K562 (cell line): Measurements from ENCODE around the gene CLHC1. TPM values are rescaled to one million over a fixed set of nuclear protein-coding genes. Genes with fewer than 3 reads are reported as not detected.

Experiments
- ARID1B ChIP-seq: fragments of 450-650 bp; IDR thresholded peaks from 2 replicates; pipeline ENCODE4 v1.6.1; 2016; ENCODE audit warnings: antibody characterized with exemption, mild to moderate bottlenecking, inconsistent platforms
- ARID2 ChIP-seq: fragments of 450-650 bp; IDR thresholded peaks from 2 replicates; pipeline ENCODE4 v1.6.1; 2017; ENCODE audit warnings: antibody characterized with exemption, mild to moderate bottlenecking
- CBFA2T3 ChIP-seq: fragments of 450-650 bp; IDR thresholded peaks from 2 replicates; pipeline ENCODE4 v1.6.1; 2017
- CCNT2 ChIP-seq: IDR thresholded peaks from 2 replicates; pipeline ENCODE4 v1.6.1; 2011; ENCODE audit warnings: borderline replicate concordance, low read depth, mild to moderate bottlenecking, moderate library complexity, mixed read lengths, low read length; ENCODE audit not compliant: insufficient read length; ENCODE audit errors: extremely low read depth
- CTCFL ChIP-seq: IDR thresholded peaks from 2 replicates; pipeline ENCODE4 v1.6.1; 2011; ENCODE audit warnings: borderline replicate concordance, low read depth, mild to moderate bottlenecking, moderate library complexity, low read length; ENCODE audit not compliant: insufficient read depth, poor library complexity, severe bottlenecking
- FIP1L1 ChIP-seq: fragments of 200-400 bp; formaldehyde crosslinking; IDR thresholded peaks from 2 replicates; pipeline ENCODE4 v1.6.1; 2018; ENCODE audit warnings: mild to moderate bottlenecking, low read depth, low read length; ENCODE audit not compliant: poor library complexity, severe bottlenecking
- LARP7 ChIP-seq: fragments of 450-650 bp; IDR thresholded peaks from 2 replicates; pipeline ENCODE4 v1.6.1; 2016
- NCOR1 ChIP-seq: fragments of 450-650 bp; IDR thresholded peaks from 2 replicates; pipeline ENCODE4 v1.6.1; 2016; ENCODE audit warnings: mild to moderate bottlenecking, moderate library complexity
- POLR2A ChIP-seq: fragments of 450-650 bp; conservative IDR thresholded peaks from 2 replicates; pipeline ENCODE4 v1.6.1; 2016
- POLR2AphosphoS2 ChIP-seq: IDR thresholded peaks from 2 replicates; pipeline ENCODE4 v1.6.1; 2012; ENCODE audit warnings: low read length, improper control_type of control experiment
- POLR2AphosphoS5 ChIP-seq: IDR thresholded peaks from 2 replicates; pipeline ENCODE4 v1.6.1; 2011; ENCODE audit warnings: mild to moderate bottlenecking, low read depth, low read length, moderate library complexity; ENCODE audit not compliant: control insufficient read depth, insufficient read depth
- POLR3A ChIP-seq: IDR thresholded peaks from 2 replicates; pipeline ENCODE4 v1.6.1; 2011; ENCODE audit warnings: borderline replicate concordance, mild to moderate bottlenecking, moderate library complexity; ENCODE audit not compliant: insufficient read length, insufficient read depth; ENCODE audit errors: extremely low read depth
- TAL1 ChIP-seq: fragments of 450-650 bp; IDR thresholded peaks from 2 replicates; pipeline ENCODE4 v1.6.1; 2016; ENCODE audit warnings: mild to moderate bottlenecking
- TCF3 ChIP-seq: sonication (generic); formaldehyde crosslinking; IDR thresholded peaks from 2 replicates; pipeline ENCODE4 v1.4.0; 2020; ENCODE audit warnings: mild to moderate bottlenecking, missing genetic modification reagents
- ZFP1 ChIP-seq: fragments of 450-650 bp; formaldehyde crosslinking; IDR thresholded peaks from 2 replicates; pipeline ENCODE4 v1.4.0; 2020; ENCODE audit warnings: mild to moderate bottlenecking, mixed read lengths
- ZNF766 ChIP-seq: fragments of 200-800 bp; sonication (Bioruptor generic); conservative IDR thresholded peaks from 2 replicates; pipeline ENCODE4 v1.6.1; 2016; ENCODE audit warnings: missing genetic modification characterization, missing compliant biosample characterization
- polyA plus RNA-seq, 8 experiments: library from polyadenylated mRNA; depleted of rRNA in 4 of 8; stranded (reverse) in 5 of 8; unstranded in 3 of 8; fragments of >200 nt; fragmentation: Nextera tagmentation in 2 of 8; fragmentation: Illumina TruSeq in 1 of 8; extraction: Ambion mirVana in 2 of 8; extraction: Trizol in 1 of 8; gene quantifications; 2 replicates each; pipeline versions ENCODE4 v1.2.1 to v1.2.3, GENCODE V29; 2011 to 2014; ENCODE audit warnings: inconsistent platforms in 1 of 8, missing spikeins in 1 of 8
- total RNA-seq, 7 experiments: library from RNA; depleted of rRNA in 6 of 7; stranded (reverse); fragments of >200 nt in 6 of 7; fragmentation: Illumina TruSeq in 2 of 7; extraction: Trizol in 2 of 7; gene quantifications; 2 replicates each; pipeline versions ENCODE4 v1.2.1 to v1.2.3, GENCODE V29; 2011 to 2021; ENCODE audit warnings: low replicate concordance in 1 of 7
- TF ChIP-seq, protein P1 (sequence below): fragments of 150-350 bp; conservative IDR thresholded peaks from 2 replicates; pipeline ENCODE4 v1.6.1; 2014; ENCODE audit warnings: low read length

Gene CLHC1
- total and polyA plus RNA-seq, 9 of the 15 experiments (the other 6 are each of a cell fraction or from before 2014, with no cell fraction given) = 3.7 to 14.3 (median 8.6) TPM

- TF ChIP-seq CTCFL (no peak), POLR2AphosphoS5 (peak; percentile 61; the same call in 1 of the 2 replicates), CCNT2 (peak; percentile 40), ARID2 (no peak), FIP1L1 (no peak), TCF3 (peak; percentile 66), NCOR1 (peak; percentile 28), POLR3A (no peak), ARID1B (peak; percentile 64), CBFA2T3 (peak; percentile 63), POLR2AphosphoS2 (0 out of 2 replicates have a peak, but pooled peaks have one; percentile 9), TAL1 (peak; percentile 58), ZFP1 (no peak), POLR2A (peak; percentile 32; the same call in 1 of the 2 replicates), ZNF766 (CRISPR knock-in tag) (no peak), LARP7 (no peak)
- TF ChIP-seq, protein P1, sequence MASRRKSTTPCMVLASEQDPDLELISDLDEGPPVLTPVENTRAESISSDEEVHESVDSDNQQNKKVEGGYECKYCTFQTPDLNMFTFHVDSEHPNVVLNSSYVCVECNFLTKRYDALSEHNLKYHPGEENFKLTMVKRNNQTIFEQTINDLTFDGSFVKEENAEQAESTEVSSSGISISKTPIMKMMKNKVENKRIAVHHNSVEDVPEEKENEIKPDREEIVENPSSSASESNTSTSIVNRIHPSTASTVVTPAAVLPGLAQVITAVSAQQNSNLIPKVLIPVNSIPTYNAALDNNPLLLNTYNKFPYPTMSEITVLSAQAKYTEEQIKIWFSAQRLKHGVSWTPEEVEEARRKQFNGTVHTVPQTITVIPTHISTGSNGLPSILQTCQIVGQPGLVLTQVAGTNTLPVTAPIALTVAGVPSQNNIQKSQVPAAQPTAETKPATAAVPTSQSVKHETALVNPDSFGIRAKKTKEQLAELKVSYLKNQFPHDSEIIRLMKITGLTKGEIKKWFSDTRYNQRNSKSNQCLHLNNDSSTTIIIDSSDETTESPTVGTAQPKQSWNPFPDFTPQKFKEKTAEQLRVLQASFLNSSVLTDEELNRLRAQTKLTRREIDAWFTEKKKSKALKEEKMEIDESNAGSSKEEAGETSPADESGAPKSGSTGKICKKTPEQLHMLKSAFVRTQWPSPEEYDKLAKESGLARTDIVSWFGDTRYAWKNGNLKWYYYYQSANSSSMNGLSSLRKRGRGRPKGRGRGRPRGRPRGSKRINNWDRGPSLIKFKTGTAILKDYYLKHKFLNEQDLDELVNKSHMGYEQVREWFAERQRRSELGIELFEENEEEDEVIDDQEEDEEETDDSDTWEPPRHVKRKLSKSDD = no peak
- TF ChIP-seq, all 486 proteins: peak for 16
These were observed 3.8 kb upstream of the CLHC1 start (continued) for GRCh38 chr2:55235724-55236538.
